ENCODE results near the gene KCNH1.

KCNH1 gene

DNA sequence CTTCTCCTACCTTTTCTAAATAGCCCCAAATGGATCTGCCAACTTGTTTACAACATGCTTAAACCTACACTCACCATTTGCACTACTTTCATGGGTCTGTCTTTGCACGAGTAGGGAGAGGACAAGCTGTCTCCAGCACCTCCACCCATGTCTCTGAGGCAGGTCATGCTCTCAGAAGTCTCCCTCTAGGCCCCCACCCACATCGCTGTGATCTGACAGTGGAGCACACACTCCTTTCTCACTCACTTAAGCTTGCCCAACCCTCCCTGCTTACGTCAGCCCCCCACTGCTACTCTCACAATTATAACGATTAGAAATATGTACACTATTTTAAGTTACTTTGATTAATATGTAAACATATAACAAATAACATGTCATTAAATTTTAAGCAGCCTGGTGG is 141.1 kb downstream of the KCNH1 start:
- no peak for DNase-seq

DNA sequence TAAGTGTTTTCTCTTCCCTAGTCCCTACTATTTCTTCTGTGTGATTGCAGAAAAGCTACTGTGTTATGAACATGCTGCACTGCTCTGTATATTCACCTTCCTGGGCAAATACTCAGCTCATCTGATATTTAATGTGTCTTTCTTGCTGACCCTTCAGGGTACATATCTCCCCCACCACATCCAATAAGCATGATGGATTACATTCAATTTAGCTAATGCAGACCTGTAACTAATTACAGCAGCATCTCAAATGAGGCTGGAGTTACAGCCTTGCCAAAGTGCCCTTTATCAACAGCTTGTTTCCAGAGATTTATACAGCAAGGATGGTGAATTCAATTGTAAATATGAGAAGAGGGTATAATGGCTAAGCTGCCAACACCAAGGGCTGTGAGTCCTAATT is 144.0 kb downstream of the KCNH1 start:
- no peak for DNase-seq

DNA sequence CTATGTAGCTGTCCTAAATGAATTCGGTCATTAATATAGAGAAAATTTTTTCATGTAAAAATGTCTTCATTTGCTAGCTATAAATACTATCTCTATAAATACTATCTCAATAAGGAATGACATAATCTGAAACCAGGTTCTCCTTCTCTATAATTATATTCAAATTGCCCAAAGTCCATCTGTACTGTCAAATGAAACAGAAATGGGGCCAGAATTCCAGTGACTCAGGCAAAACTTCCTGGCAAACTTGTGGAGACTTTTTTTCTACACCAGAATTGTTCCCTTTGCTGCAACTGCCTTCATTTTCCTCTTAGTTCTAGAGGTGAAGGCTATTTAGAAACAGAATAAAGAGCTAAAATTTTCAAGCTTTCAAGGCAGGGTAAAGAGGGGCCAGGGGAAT is 152.5 kb downstream of the KCNH1 start:
- DNase-seq = no peak

DNA sequence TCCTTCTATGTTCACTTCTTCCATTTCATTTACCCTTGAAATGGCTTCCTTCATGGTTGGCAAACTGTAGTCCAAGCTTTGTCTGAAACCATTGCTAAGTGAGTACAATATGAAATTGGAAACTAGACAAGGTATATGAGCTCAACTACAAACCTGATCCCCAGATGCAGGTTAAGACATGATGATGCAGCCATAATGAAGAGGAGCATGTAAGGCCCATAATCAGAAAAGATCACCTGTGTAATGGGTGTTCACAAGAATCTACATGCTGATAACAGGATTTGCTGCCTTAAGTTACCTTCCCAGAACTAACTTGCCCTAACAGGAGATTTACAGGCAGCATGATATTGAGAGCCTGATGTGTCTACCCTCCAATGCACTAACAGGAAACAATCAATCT is 153.9 kb downstream of the KCNH1 start:
- DNase-seq = no peak

DNA sequence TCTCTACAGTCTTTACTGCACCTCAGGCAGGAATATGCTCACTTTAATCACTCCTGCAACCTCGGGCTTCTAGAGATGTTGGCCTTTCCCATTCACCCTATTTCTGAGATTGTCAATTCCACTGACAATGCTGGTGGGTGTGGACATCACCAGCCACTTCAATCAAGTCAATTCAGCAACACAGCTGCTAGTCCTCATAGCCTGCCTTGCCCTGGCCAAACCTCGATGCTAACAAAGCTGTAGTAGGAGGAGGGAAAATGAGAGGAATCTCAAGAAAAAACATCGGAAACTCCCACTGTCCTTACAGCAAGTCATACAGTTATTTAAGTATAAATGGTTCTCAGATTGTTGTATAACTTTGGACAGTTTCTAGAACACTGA is 155.0 kb downstream of the KCNH1 start:
- no peak for DNase-seq

DNA sequence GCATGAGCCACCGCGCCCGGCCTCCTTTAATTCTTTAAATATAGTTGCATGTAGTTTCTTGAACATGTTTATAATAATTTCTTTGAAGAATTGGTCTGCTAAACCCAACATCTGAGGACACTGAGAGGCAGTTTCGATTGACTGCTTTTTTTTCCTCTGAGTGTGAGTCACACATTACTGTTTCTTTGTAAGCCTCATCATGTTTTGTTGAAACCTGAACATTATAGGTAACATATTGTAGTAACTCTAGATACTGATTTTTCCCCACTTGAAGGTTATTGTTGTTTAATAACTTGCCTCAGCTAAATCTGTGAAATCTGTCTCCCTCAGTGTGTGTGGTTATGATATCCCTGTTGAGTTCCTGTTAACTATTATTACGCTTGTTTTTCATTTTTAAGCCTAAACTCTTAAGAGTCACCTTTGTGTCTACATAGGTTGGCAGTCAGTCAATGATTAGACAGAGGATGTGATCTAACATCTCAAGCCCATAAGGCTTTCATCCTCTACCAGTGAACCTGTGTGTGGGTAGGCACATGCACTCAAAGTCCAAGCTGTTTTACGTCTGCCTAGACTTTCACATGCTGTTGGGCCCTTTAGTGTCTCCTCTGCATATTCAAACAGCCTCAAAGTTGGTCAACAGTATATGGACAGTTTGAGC is 155.5 kb downstream of the KCNH1 start:
- no peak for DNase-seq

DNA sequence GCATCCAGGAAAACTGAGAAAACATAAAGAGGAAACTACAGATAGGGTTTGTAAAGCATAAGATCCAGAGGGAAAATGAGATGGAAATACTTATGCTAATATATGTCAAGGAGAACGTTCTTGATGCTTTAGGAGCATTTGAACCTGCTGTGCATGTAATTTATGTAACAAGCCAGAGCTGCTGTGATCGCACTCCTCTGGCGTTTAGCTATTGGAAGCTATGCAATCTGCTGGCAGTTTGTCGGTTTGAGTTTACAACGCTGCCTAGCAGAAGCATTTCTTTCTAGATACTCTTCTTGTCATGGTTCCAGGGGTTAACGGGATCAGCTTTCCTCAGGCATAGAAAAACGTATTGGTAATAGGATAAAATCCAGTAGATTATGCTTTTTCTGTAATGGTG is 182.7 kb downstream of the KCNH1 start:
- DNase-seq = no peak

DNA sequence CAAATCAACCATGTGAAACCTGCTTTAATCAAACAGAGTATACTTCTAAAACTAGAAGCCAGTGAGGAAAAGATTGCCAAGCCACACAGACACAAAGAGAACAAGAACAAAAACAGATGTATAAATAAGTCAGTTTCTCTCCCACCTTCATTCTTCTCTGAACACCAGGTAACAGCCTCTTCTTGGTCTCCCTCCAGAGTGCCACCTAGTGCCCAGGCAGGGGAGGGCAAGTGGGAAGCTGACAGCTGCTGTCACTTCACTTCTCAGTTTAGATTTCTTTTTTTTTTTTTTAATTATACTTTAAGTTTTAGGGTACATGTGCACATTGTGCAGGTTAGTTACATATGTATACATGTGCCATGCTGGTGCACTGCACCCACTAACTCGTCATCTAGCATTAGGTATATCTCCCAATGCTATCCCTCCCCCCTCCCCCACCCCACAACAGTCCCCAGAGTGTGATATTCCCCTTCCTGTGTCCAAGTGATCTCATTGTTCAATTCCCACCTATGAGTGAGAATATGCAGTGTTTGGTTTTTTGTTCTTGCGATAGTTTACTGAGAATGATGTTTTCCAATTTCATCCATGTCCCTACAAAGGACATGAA is 183.9 kb downstream of the KCNH1 start:
- peak; percentile 25 for DNase-seq

DNA sequence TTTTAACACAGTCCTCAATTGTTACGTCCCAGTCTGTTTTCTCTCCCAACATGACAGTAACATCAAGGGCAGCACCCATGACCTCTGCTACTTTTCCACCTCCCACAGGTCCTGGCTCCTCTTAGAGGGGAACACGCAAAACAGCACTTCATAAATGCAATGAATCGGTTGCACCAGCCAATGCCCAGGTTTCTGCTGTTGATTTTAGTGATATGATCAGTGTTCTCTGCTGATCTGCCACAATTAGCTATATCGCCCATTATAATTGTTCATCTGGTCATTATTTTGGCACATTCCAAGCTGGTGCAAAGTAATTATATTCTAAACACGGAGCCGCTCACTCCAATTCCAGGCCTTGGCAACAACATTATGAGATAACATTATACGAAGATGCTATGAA is 184.5 kb downstream of the KCNH1 start:
- DNase-seq = no peak

DNA sequence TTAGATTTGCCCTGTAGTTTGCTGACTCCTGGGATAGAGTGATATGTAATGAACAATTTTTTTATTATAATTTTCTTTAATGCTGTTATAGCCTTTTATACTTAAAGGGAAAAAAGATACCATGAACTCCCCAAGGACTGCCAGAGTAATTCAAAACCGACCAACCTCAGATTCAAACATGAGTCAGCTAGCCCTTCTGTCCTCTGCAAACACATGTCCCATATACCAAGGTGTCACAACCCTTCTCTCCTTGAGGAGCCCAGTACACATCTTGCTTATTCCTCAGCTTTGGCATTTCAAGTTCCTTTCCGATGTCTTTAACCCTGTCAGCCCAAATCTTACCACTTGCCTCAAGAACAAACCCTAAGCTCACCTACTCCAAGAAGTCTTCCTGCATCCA is 184.9 kb downstream of the KCNH1 start:
- DNase-seq = no peak

DNA sequence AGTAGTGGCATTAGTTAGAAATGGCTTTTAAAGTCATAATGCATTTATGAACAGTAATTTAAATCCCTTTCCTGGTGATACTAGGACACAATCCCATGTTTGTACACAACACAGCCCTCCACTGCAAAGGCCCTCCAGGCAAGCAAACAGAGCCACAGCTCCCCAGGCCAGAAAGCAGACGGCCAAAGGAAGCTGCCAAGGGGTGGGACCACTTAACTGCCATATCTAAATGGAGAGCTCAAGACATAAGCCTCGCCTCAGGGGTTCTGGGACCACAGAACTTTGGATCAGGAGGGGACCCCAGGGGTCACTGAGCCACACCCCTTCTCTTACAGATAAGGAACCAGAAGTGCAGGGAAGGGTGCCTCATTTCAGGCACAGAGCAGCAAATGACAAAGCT is 189.7 kb downstream of the KCNH1 start:
- DNase-seq = no peak

DNA sequence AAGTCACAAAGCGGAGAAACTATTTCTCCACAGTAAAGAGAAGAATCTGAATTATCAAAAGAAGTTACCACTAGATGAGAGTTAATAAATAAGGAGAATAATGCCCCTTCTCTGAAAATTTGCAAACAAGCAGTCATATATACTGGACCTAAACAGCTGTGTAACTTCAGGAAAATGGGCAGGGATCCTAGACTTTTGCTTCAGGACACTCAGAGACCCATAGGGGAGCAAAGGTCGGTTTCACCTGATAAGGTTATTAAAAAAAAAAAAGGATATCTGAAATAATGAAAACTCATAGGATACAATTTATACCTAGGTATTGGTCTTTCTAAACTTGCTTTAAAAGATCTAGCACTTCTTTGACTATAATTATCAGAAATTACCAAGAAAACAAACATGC is 191.4 kb downstream of the KCNH1 start:
- DNase-seq = no peak

DNA sequence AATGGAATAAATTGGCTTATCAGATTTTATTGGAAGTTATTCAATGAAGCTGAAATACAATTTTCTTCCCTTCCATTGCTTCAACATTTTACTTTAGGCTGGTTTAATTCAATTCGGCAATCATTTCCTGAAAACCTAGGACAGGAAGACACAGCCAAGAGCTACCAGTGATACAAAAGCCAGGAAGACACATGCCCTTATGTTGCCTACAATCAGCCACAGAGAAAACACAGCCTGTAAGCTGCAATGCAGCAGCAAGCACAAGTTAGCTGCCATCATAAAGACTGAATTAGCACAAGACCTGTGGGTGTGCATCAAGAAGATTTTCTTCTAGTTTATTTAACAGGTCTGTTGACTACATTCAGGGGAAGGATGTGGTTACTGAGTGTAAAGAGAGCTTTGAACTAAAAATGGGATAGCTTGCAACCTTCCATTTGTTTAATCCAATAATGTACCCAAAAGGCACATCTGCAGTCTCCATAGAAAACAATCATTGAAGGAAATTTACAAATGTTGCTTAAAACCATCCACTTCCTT is 193.8 kb downstream of the KCNH1 start:
- DNase-seq = no peak

DNA sequence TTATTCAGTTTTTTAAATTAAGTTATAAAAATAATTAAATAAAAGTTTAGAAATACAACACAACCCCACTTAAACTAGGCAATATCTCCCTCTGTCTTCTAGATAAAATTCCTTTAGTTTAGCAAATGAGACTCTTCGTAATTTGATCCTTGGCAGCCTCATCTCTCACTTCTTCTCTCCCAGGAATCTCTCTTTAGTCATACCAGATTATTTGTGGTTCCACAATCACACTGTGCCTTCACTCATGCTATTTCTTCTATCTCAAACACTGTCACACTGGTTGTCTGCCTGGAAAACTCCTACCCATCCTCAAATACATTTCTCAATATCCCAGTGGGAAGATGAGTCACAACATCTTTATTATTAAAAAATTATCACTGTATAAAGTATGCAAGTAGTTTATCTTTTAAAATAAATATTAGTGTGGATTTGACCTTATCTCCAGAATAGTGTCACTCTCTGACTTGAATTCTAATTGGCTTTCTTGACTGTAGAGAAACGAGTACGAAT is 195.5 kb downstream of the KCNH1 start:
- DNase-seq = no peak

DNA sequence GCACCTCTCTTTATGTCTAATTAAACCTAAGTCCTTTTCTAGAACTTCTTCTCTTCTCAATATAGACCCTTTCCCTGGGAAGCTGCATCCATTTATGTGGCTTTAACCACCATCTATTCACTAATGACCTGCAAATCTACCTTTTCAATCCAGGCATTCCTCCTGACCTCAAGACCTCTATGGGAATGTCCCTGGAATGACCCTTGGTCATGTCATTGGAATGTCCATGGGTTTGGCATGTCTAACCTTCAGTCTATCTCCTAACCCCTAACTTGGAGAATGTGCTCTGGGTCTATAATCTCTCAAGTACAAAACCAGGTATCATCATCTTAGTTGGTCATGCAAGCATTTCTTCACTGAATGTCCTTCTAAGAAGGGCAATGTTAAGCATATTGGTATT is 196.1 kb downstream of the KCNH1 start:
- no peak for DNase-seq

DNA sequence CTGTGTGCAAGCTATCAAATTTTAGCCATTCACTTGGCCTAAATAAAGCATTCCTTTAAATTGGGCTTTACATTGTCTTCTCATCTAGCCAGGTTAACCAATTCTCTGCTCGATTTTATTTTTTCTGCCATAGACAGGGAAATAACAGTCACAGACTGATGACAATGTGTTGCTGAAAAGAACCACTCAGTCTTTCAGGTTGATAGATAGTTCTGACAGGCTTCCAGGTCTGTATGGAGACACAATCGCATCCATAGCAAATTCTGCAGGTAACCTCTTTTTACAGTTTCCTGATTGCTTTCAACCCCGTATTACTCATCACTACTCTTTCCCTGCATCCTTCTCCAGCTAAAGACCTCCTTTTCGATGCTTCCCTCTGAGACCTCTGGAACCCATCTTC is 198.0 kb downstream of the KCNH1 start:
- DNase-seq = no peak

DNA sequence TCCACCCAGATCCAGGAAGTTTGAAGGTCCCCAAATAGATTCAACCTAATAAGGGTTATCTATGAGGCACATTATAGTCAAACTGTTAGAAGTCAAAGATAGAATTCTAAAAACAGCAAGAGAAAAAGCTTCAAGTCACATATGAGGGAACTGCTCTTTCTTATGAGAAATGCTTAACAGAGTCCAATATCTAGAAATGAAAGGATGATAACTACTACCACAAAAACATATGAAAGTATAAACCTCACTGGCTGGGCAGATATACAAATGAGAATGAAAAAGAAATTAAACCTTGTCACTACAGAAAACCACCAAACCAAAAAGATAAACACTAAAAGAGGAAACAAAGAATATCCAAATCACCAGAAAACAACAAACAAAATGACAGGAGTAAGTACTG is 201.8 kb downstream of the KCNH1 start:
- no peak for DNase-seq

DNA sequence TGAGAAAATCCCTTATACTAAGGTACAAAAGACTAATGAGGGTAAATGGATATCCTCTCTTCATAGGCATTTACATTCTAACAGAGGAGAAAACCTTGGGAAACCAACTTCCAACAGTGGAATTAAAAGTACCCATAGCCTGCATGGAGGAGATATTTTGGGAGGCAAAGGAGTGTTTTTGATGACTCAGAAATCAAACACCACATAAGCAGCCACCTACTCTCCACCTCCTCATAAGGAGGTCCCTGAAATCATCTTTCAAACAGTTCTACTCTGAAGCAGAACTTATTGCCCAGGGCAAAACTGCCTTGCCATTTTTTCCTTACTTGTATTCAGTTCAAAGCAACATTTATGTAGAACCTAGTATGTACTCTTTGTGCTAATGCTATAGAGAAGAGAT is 211.3 kb downstream of the KCNH1 start:
- DNase-seq = no peak

DNA sequence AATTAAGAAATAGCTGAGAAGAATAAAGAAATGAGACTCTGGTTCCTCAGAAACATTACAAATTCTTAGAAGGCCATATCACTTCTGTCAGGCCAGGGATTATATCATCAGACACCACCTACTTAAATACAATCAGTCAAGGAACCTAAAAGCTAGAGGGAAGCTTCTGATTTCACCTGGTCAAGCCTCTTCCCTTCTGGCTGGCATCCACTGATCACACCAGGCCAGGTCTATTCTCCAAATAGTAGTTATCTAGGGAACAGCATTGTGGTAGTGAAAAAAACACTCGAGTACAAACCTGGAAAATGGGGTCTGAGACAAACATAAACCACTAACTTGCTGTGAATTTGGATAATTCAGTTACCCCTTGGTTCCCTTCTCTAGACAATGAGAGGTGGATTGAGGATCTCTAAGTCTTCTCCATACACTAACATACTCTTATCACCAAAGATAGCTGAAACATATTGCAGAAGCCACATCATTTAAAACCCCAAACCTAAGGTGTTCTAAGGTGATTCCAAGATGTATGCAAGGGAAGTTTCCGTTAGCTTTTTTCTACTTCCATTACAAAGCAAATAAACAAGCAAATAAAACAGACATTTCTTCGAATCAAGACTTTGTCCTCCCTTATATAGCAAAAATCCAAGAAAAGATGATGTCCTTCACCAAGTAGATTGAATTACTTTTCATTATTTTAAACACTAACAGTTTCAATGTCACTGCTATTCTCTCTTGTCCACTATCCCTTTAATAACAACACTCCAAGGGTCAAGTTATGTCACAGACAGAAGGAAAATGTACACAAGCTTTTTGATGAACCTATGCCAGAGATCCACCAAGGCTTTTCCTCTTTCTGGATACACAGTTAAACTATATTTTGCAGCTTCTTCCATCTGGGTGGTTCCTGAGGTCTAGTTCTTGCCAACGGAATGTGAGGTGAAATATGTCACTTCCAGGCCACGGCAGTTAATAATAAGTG is 212.9 kb downstream of the KCNH1 start:
- DNase-seq = no peak

DNA sequence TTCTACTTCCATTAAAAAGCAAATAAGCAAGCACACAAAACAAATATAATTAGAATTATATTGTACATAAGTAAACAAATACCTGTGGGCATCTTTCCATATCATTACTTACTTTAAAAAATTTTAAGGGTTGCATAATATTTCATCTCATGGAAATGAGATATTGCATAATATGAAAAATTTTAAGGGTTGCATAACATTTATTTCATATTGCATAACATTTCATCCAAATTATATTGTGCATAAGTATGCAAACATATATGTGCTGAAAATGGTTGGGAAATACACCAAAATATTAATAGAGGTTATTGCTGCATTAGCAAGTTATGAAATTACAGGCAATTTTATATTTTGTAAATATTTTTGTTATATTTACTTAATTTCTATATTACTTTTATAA is 213.7 kb downstream of the KCNH1 start:
- no peak for DNase-seq

DNA sequence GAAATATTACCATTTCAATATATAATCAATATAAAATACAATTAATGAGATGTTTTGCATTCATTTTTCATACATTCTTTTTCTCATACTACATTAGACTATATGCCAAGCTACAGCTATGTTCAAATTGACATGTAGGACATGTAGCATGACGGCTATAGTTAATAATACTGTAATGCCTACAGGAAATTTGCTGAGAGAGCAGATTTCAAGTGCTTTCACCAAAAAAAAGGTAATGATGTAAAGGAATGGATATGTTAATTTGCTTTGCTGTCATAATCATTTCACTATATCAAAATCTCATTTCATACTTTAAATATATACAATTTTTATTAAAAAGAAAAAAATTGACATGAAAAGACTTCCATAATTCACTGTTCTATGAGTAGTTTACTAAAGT is 215.1 kb downstream of the KCNH1 start:
- no peak for DNase-seq

DNA sequence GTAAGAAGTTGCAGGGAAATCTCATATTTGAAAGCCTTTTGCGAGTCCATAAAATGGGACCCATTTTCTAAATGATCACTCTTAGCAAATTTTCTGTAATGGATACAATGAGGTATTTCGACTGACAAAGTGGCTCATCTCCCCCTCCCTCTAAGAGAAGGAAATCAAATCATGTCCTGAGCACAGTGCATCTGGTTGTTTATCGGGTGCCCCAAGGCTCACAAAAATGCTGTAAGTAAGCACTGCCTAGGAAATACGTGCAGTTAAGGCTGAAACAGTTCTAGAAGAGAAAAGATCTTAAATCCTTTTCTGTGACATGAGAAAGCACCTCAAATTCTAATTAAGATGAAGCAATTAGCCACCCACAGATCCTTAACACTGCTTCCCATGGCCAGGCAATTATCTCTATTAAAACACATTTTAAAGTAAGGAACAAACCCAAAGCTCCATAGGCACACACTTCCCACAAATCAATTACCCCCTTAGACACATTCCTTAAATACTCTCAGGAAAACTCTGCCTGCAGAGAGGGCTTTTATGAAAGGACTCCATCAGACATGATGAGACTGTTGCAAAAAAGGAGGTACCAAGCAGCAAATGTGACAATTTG is 216.3 kb downstream of the KCNH1 start:
- DNase-seq = no peak

DNA sequence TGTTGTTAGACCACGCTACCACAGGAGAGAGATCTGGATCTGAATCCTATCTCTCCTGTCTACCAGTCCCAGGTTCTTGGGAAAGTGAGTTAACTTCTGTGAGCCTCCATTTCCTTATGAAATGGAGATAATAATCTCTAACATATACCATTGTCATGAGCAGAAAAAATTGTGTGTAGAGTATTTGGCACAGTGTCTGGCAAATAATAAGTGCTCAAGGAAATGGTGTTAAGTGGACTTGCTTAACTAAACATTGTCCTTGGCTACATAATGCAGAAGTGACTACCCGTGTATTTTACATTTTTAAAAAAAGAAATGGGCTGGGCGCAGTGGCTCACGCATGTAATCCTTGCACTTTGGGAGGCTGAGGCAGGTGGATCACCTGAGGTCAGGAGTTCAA is 217.4 kb downstream of the KCNH1 start:
- DNase-seq = no peak
